ENCODE data around the gene KASH5.

KASH5 gene

GRCh38 chr19:49413348-49413747 lies 25.3 kb downstream of the KASH5 start:
- Histone ChIP-seq H4K20me1 (ENCODE audit: insufficient read depth, low read length) (no peaks in the 10 kb centered on the region), H2AFZ (ENCODE audit: low read length) (no peak overlapping the region), H3K4me2 (ENCODE audit: low read length) (no peak overlapping the region), H3K9me2 (ENCODE audit: low read depth, low read length) (no peaks in the 10 kb centered on the region), H3K4me1 (ENCODE audit: insufficient read depth, low read length, severe bottlenecking) (peaks cover 33% of the 10 kb centered on the region), H3F3A (ENCODE audit: insufficient read depth, low read length) (no peaks in the 10 kb centered on the region), H3K9me3 (ENCODE audit: low read length) (no peaks in the 10 kb centered on the region), H3K27ac (ENCODE audit: low read depth, low read length, poor library complexity, severe bottlenecking) (no peak overlapping the region), H3K36me3 (ENCODE audit: insufficient read depth, low read length) (no peaks in the 10 kb centered on the region), H3K27me3 (ENCODE audit: insufficient read depth, low read length) (no peaks in the 10 kb centered on the region), H3K9ac (ENCODE audit: low read length) (no peak overlapping the region), H3K4me3 (ENCODE audit: low read depth, low read length, poor library complexity, severe bottlenecking) (no peak overlapping the region), H3K79me2 (ENCODE audit: insufficient read depth, low read length) (no peaks in the 10 kb centered on the region)
- TF ChIP-seq EZH2 (IDR thresholded peaks at IDR 0.05; ENCODE audit: borderline replicate concordance, low read length) (no peak), CTCF (IDR thresholded peaks at IDR 0.05; ENCODE audit: low read length) (no peak)

GRCh38 chr19:49414256-49414655 lies 26.2 kb downstream of the KASH5 start:
- H3K4me1 ChIP-seq (ENCODE audit: insufficient read depth, low read length, severe bottlenecking), result peaks cover 24% of the 10 kb centered on the region
- no peak overlapping the region for H3K4me2 ChIP-seq (ENCODE audit: low read length)

GRCh38 chr19:49415102-49415809 lies 27.2 kb downstream of the KASH5 start:
- no peaks in the 10 kb centered on the region for H3K9me2 ChIP-seq (ENCODE audit: low read depth, low read length)
- no peak overlapping the region; the same call in 1 of the 2 replicates for H3K9ac ChIP-seq (ENCODE audit: low read length)
- no peak overlapping the region for H3K4me3 ChIP-seq (ENCODE audit: low read depth, low read length, poor library complexity, severe bottlenecking)
- no peaks in the 10 kb centered on the region for H4K20me1 ChIP-seq (ENCODE audit: insufficient read depth, low read length)
- no peaks in the 10 kb centered on the region for H3K36me3 ChIP-seq (ENCODE audit: insufficient read depth, low read length)
- H3K4me1 ChIP-seq (ENCODE audit: insufficient read depth, low read length, severe bottlenecking), result peaks cover 14% of the 10 kb centered on the region
- H3K27ac ChIP-seq (ENCODE audit: low read depth, low read length, poor library complexity, severe bottlenecking), result no peak overlapping the region
- H3K79me2 ChIP-seq (ENCODE audit: insufficient read depth, low read length), result no peaks in the 10 kb centered on the region
- H3K27me3 ChIP-seq (ENCODE audit: insufficient read depth, low read length), result no peaks in the 10 kb centered on the region
- H3K4me2 ChIP-seq (ENCODE audit: low read length), result no peak overlapping the region; the same call in 1 of the 2 replicates
- no peak overlapping the region for H2AFZ ChIP-seq (ENCODE audit: low read length)
- H3F3A ChIP-seq (ENCODE audit: insufficient read depth, low read length), result no peaks in the 10 kb centered on the region
- TF ChIP-seq EZH2 (IDR thresholded peaks at IDR 0.05; ENCODE audit: borderline replicate concordance, low read length) (no peak), CTCF (IDR thresholded peaks at IDR 0.05; ENCODE audit: low read length) (no peak)
- no peaks in the 10 kb centered on the region for H3K9me3 ChIP-seq (ENCODE audit: low read length)

More at GRCh38 chr19:49414256-49414655, 26.2 kb downstream of the KASH5 start:
- Histone ChIP-seq H3F3A (ENCODE audit: insufficient read depth, low read length) (no peaks in the 10 kb centered on the region), H3K36me3 (ENCODE audit: insufficient read depth, low read length) (no peaks in the 10 kb centered on the region), H4K20me1 (ENCODE audit: insufficient read depth, low read length) (no peaks in the 10 kb centered on the region), H3K4me3 (ENCODE audit: low read depth, low read length, poor library complexity, severe bottlenecking) (no peak overlapping the region), H3K27ac (ENCODE audit: low read depth, low read length, poor library complexity, severe bottlenecking) (no peak overlapping the region), H3K9ac (ENCODE audit: low read length) (no peak overlapping the region), H3K9me3 (ENCODE audit: low read length) (no peaks in the 10 kb centered on the region), H3K79me2 (ENCODE audit: insufficient read depth, low read length) (no peaks in the 10 kb centered on the region), H2AFZ (ENCODE audit: low read length) (no peak overlapping the region), H3K27me3 (ENCODE audit: insufficient read depth, low read length) (no peaks in the 10 kb centered on the region), H3K9me2 (ENCODE audit: low read depth, low read length) (no peaks in the 10 kb centered on the region)
- TF ChIP-seq CTCF (IDR thresholded peaks at IDR 0.05; ENCODE audit: low read length), result no peak
- TF ChIP-seq EZH2 (IDR thresholded peaks at IDR 0.05; ENCODE audit: borderline replicate concordance, low read length), result no peak
